IMR-90 (cell line): ENCODE data around the gene ZKSCAN5. TPM values are rescaled to one million over a fixed set of nuclear protein-coding genes. Genes with fewer than 3 reads are reported as not detected.

ENCODE experiments used
- ATAC-seq: fragments of 200-7000 bp; cut with Tn5 transposase; 2 replicates; pipeline ENCODE4 v1.9.1; 2020; ENCODE audit warnings: low read depth, mild to moderate bottlenecking, moderate library complexity
- BruUV-seq: library from RNA; stranded (reverse); fragments of 400-500 nt; replicated peaks from 2 replicates; lab custom pipeline; 2021; lab: Mats Ljungman, UMichigan
- CTCF ChIA-PET: fragments of 300-600 bp; formaldehyde crosslinking; extraction: SDS; loops from one replicate; lab custom pipeline; 2021; ENCODE audit warnings: antibody characterized with exemption; lab: Yijun Ruan, JAX
- POLR2A ChIA-PET: fragments of 300-600 bp; sonication (Branson Sonifier 250); formaldehyde crosslinking; loops from one replicate; lab custom pipeline; 2022; ENCODE audit warnings: antibody characterized with exemption; ENCODE audit not compliant: unreplicated experiment; lab: Charles Lee
- DNase-seq: peaks from one replicate; pipeline ENCODE4 v3.0.0; 2013
- H2AFZ ChIP-seq: replicated peaks from 2 replicates; pipeline ENCODE3; 2013; ENCODE audit warnings: low read length, mild to moderate bottlenecking; ENCODE audit not compliant: poor library complexity
- H2AK5ac ChIP-seq: 2 replicates; pipeline ENCODE4 v1.6.1; 2013; ENCODE audit warnings: low read depth, low read length, inconsistent platforms
- H2AK9ac ChIP-seq: replicated peaks from 2 replicates; pipeline ENCODE3; 2013; ENCODE audit warnings: mild to moderate bottlenecking, low read depth, low read length, moderate library complexity; ENCODE audit not compliant: poor library complexity
- H2BK120ac ChIP-seq: 2 replicates; pipeline ENCODE4 v1.6.1; 2013; ENCODE audit warnings: low read depth, low read length, inconsistent platforms
- H2BK15ac ChIP-seq: 3 replicates; pipeline ENCODE4 v1.6.1; 2013; ENCODE audit warnings: low read depth, low read length, inconsistent platforms
- H2BK20ac ChIP-seq: 2 replicates; pipeline ENCODE4 v1.6.1; 2013; ENCODE audit warnings: low read depth, mild to moderate bottlenecking, inconsistent platforms, low read length, moderate library complexity
- H2BK5ac ChIP-seq: 2 replicates; pipeline ENCODE4 v1.6.1; 2013; ENCODE audit warnings: mild to moderate bottlenecking, low read depth, low read length, inconsistent platforms; ENCODE audit not compliant: poor library complexity, severe bottlenecking
- H3K14ac ChIP-seq: replicated peaks from 2 replicates; pipeline ENCODE4 v1.6.1; 2013; ENCODE audit warnings: low read depth, low read length, inconsistent platforms
- H3K18ac ChIP-seq: 2 replicates; pipeline ENCODE4 v1.6.1; 2013; ENCODE audit warnings: low read depth, low read length, control low read depth
- H3K23ac ChIP-seq: 2 replicates; pipeline ENCODE4 v1.6.1; 2013; ENCODE audit warnings: low read depth, low read length, inconsistent platforms
- H3K27ac ChIP-seq: 2 replicates; pipeline ENCODE4 v1.5.1; 2013; ENCODE audit warnings: mild to moderate bottlenecking, control low read depth, low read length; ENCODE audit not compliant: insufficient read depth
- H3K27me3 ChIP-seq: 2 replicates; pipeline ENCODE4 v1.6.1; 2013; ENCODE audit warnings: low read length; ENCODE audit not compliant: control insufficient read depth, insufficient read depth
- H3K36me3 ChIP-seq: 2 replicates; pipeline ENCODE4 v1.6.1; 2013; ENCODE audit warnings: low read length, mixed read lengths; ENCODE audit not compliant: control insufficient read depth, insufficient read depth
- H3K4ac ChIP-seq: 2 replicates; pipeline ENCODE4 v1.6.1; 2013; ENCODE audit warnings: low read depth, low read length, inconsistent platforms
- H3K4me1 ChIP-seq: 2 replicates; pipeline ENCODE4 v1.6.1; 2013; ENCODE audit warnings: low read length, mixed read lengths; ENCODE audit not compliant: control insufficient read depth, insufficient read depth
- H3K4me2 ChIP-seq: 2 replicates; pipeline ENCODE4 v1.6.1; 2013; ENCODE audit warnings: low read depth, mild to moderate bottlenecking, control low read depth, low read length, moderate library complexity
- H3K4me3 ChIP-seq: 2 replicates; pipeline ENCODE4 v1.5.1; 2013; ENCODE audit warnings: low read depth, mild to moderate bottlenecking, control low read depth, low read length, moderate library complexity; ENCODE audit not compliant: insufficient read depth
- H3K56ac ChIP-seq: 2 replicates; pipeline ENCODE4 v1.6.1; 2013; ENCODE audit warnings: low read length, inconsistent platforms; ENCODE audit not compliant: insufficient read depth; ENCODE audit errors: extremely low read depth
- H3K79me1 ChIP-seq, 2 experiments: 2 replicates each; pipeline ENCODE4 v1.6.1; 2013; ENCODE audit warnings: low read length in 2 of 2, inconsistent platforms in 1 of 2, low read depth in 1 of 2
- H3K9ac ChIP-seq: 2 replicates; pipeline ENCODE4 v1.6.1; 2013; ENCODE audit warnings: low read depth, low read length, control low read depth
- H3K9me1 ChIP-seq: 2 replicates; pipeline ENCODE4 v1.6.1; 2013; ENCODE audit warnings: low read length, inconsistent platforms; ENCODE audit not compliant: insufficient read depth
- H3K9me3 ChIP-seq: 2 replicates; pipeline ENCODE4 v1.6.1; 2013; ENCODE audit warnings: low read length; ENCODE audit not compliant: control insufficient read depth, insufficient read depth
- H4K20me1 ChIP-seq: 2 replicates; pipeline ENCODE4 v1.6.1; 2013; ENCODE audit warnings: low read length, inconsistent platforms; ENCODE audit not compliant: insufficient read depth
- H4K5ac ChIP-seq: 2 replicates; pipeline ENCODE4 v1.6.1; 2013; ENCODE audit warnings: mild to moderate bottlenecking, low read depth, low read length, control low read depth
- H4K8ac ChIP-seq, 2 experiments: 2 replicates each; pipeline ENCODE4 v1.6.1; 2013; ENCODE audit warnings: low read depth in 2 of 2, low read length in 2 of 2, control low read depth in 1 of 2, inconsistent platforms in 1 of 2
- H4K91ac ChIP-seq: 2 replicates; pipeline ENCODE4 v1.6.1; 2013; ENCODE audit warnings: low read depth, low read length, inconsistent platforms; ENCODE audit not compliant: insufficient read depth
- CHD1 ChIP-seq: IDR thresholded peaks from 2 replicates; pipeline ENCODE4 v1.6.1; 2012; ENCODE audit warnings: low read depth, low read length, improper control_type of control experiment
- MAFK ChIP-seq: IDR thresholded peaks from 2 replicates; pipeline ENCODE4 v1.6.1; 2012; ENCODE audit warnings: low read depth, low read length, improper control_type of control experiment
- RAD21 ChIP-seq: IDR thresholded peaks from 2 replicates; pipeline ENCODE4 v1.6.1; 2012; ENCODE audit warnings: low read length, improper control_type of control experiment
- RFX5 ChIP-seq: IDR thresholded peaks from 2 replicates; pipeline ENCODE4 v1.8.0; 2012; ENCODE audit warnings: low read depth, mild to moderate bottlenecking, low read length, moderate library complexity
- USF2 ChIP-seq: fragments of 150-350 bp; IDR thresholded peaks from 2 replicates; pipeline ENCODE4 v1.6.1; 2017; ENCODE audit warnings: mild to moderate bottlenecking, antibody characterized with exemption, low read length, low read depth
- WGBS, 2 experiments: methylation state at CpG; one replicate each; pipeline versions ENCODE4 v1.1.5 to v1.1.7; 2013; ENCODE audit warnings: missing lambda C conversion rate in 2 of 2; ENCODE audit not compliant: insufficient read length in 1 of 2; ENCODE audit errors: extremely low coverage in 2 of 2; 5-methylcytosine and 5-hydroxymethylcytosine counted together
- dilution Hi-C: fragments of 300-500 bp; cut with HindIII; formaldehyde crosslinking; loops from one replicate; pipeline ENCODE4 v1.14.3; 2018; ENCODE audit warnings: low sequenced_read_pairs; ENCODE audit not compliant: unreplicated experiment
- in situ Hi-C: fragments of 300-500 bp; cut with MboI; formaldehyde crosslinking; loops from 3 replicates; pipeline ENCODE4 v1.14.3; 2019; ENCODE audit warnings: low sequenced_read_pairs, inconsistent platforms, mixed read lengths
- intact Hi-C: fragments of 100-400 bp; cut with micrococcal nuclease; formaldehyde crosslinking; loops from 2 replicates; pipeline ENCODE4 v1.10.0; 2022
- polyA plus RNA-seq, 3 experiments: library from polyadenylated mRNA; depleted of rRNA; stranded (reverse); fragments of >200 nt; gene quantifications; 2 replicates each; pipeline ENCODE4 v1.2.3, GENCODE V29; 2012; ENCODE audit warnings: low replicate concordance in 1 of 3
- total RNA-seq: library from RNA; depleted of rRNA; stranded (reverse); fragments of >200 nt; gene quantifications from 2 replicates; pipeline ENCODE4 v1.2.3, GENCODE V29; 2012

The ZKSCAN5 gene
- total and polyA plus RNA-seq, 2 of the 4 experiments (the other 2 are of a cell fraction), result 5.5 to 16.3 TPM

DNA sequence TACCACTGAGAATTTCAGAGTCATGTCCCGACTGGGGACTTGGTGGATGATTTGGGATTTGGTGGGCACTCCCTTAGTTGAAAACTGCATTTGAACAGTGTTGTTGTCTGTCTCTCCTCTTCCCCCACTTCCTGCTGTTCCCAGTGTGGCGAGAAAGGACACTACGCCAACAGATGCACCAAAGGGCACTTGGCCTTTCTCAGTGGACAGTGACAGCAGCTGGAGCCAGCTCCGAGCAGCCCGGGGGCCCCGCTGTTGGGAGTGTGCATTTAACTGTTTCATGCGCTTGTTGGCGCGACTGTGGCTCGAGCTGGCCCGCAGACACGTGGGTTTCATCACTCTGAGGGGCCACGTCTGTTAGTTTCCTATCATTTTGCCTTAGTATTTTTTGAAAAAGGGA lies 48.2 kb upstream of the ZKSCAN5 start (continued):
- TF ChIP-seq USF2 (no peak), RFX5 (no peak)

DNA sequence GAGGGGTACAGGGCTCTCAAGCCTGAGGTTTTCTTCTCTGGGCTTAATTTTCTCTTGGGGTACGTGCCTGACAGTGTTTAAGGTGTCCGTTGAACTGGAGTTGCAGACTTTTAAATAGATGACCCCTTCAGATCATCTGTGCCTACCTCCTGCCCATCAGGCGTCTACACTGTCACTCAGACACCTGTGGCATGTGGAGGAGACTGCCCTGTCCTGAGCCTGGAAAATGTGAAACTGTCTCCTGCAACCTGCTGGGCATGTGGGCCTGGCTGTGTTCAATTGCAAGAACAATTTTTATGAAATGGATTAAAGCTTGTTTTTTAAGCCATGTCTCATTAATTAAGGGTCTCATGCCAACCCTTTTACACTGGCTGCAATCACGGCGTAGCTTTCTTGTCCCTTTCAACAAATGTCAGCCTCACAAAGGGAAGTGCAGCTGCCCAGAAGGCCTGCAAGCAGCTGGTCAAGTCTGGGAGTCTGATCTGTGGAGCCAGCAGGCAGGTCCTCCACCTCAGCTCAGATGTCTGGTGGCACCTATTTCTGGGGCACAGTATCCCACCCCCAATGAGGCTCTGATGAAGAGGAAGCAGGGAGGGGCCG lies 47.3 kb upstream of the ZKSCAN5 start:
- no peak overlapping the region for H3K18ac ChIP-seq
- no peak overlapping the region for H2AK5ac ChIP-seq
- H4K5ac ChIP-seq, result no peak overlapping the region
- H4K91ac ChIP-seq, result no peak overlapping the region
- no peak overlapping the region for H2AK9ac ChIP-seq
- H3K36me3 ChIP-seq, result peaks cover 75% of the 10 kb centered on the region
- no peak overlapping the region for H3K14ac ChIP-seq
- H2BK120ac ChIP-seq, result no peak overlapping the region
- no peak overlapping the region for H4K8ac ChIP-seq
- H2BK5ac ChIP-seq, result no peak overlapping the region
- H3K9me1 ChIP-seq, result peaks cover 3% of the 10 kb centered on the region; the same call in 1 of the 2 replicates
- TF ChIP-seq CHD1 (no peak), RAD21 (no peak), MAFK (no peak), USF2 (no peak)
- DNase-seq (no peak), ATAC-seq (no peak)
- no peak overlapping the region for H3K9ac ChIP-seq
- H4K20me1 ChIP-seq, result peaks cover 66% of the 10 kb centered on the region
- H3K4me1 ChIP-seq, result no peaks in the 10 kb centered on the region
- ChIA-PET POLR2A (no interaction called here), CTCF (interaction anchor here (0.5 kb wide), 1 partner anchor 88 kb away, joined by 6 read pairs; no protein-coding TSS in a partner anchor)
- BruUV-seq, result no TSS peak
- in situ Hi-C loops (no loop called here), intact Hi-C loops (no loop called here), dilution Hi-C loops (no loop called here)
- no peak overlapping the region for H3K27ac ChIP-seq
- no peaks in the 10 kb centered on the region for H3K27me3 ChIP-seq
- no peak overlapping the region for H3K4me2 ChIP-seq
- no peak overlapping the region for H3K56ac ChIP-seq
- no peak overlapping the region for H2BK20ac ChIP-seq
- no peak overlapping the region for H3K23ac ChIP-seq
- H3K9me3 ChIP-seq, result no peaks in the 10 kb centered on the region
- no peak overlapping the region for H2BK15ac ChIP-seq
- WGBS, 2 experiments, result 60% methylated on average over 2 of the region's 6 CpGs; no CpG with 5 or more reads in 1 of the 2 experiments
- H3K4me3 ChIP-seq, result no peak overlapping the region
- H3K79me1 ChIP-seq, result peaks cover 19 to 78% of the 10 kb centered on the region in 2 experiments
- H2AFZ ChIP-seq, result no peak overlapping the region
- H3K4ac ChIP-seq, result no peak overlapping the region
